Measurements from ENCODE around the gene SCGB3A2.

SCGB3A2 gene

GRCh38 chr5:147913786-147914185 lies 35.3 kb downstream of the SCGB3A2 start:
- DNase-seq (ENCODE audit: insufficient read length) (no peak), FAIRE-seq (no peak)

GRCh38 chr5:147918101-147918685 lies 39.7 kb downstream of the SCGB3A2 start:
- no peak for TF ChIP-seq POLR2AphosphoS5 (IDR thresholded peaks at IDR 0.05; ENCODE audit: low read depth, low read length)
- TF ChIP-seq POLR2A (IDR thresholded peaks at IDR 0.05; ENCODE audit: low read depth, low read length), result no peak
- TF ChIP-seq TAF1 (IDR thresholded peaks at IDR 0.05; ENCODE audit: borderline replicate concordance, low read depth, low read length), result no peak
- DNase-seq (ENCODE audit: insufficient read length) (no peak), FAIRE-seq (no peak)

More at GRCh38 chr5:147913786-147914185, 35.3 kb downstream of the SCGB3A2 start:
- TF ChIP-seq TAF1 (IDR thresholded peaks at IDR 0.05; ENCODE audit: borderline replicate concordance, low read depth, low read length) (no peak), POLR2A (IDR thresholded peaks at IDR 0.05; ENCODE audit: low read depth, low read length) (no peak), POLR2AphosphoS5 (IDR thresholded peaks at IDR 0.05; ENCODE audit: low read depth, low read length) (no peak)

- no peak for FAIRE-seq
- TF ChIP-seq POLR2A (IDR thresholded peaks at IDR 0.05; ENCODE audit: low read depth, low read length) (no peak), TAF1 (IDR thresholded peaks at IDR 0.05; ENCODE audit: borderline replicate concordance, low read depth, low read length) (no peak), POLR2AphosphoS5 (IDR thresholded peaks at IDR 0.05; ENCODE audit: low read depth, low read length) (no peak)
- no peak for DNase-seq (ENCODE audit: insufficient read length)
Measured at GRCh38 chr5:147918899-147919298, 40.4 kb downstream of the SCGB3A2 start.

- DNase-seq (ENCODE audit: insufficient read length) (no peak), FAIRE-seq (no peak)
- TF ChIP-seq POLR2A (IDR thresholded peaks at IDR 0.05; ENCODE audit: low read depth, low read length), result no peak
- TF ChIP-seq POLR2AphosphoS5 (IDR thresholded peaks at IDR 0.05; ENCODE audit: low read depth, low read length), result no peak
- no peak for TF ChIP-seq TAF1 (IDR thresholded peaks at IDR 0.05; ENCODE audit: borderline replicate concordance, low read depth, low read length)
Measured at GRCh38 chr5:147920420-147921030, 42.0 kb downstream of the SCGB3A2 start.

- FAIRE-seq (no peak), DNase-seq (ENCODE audit: insufficient read length) (no peak)
- no peak for TF ChIP-seq POLR2AphosphoS5 (IDR thresholded peaks at IDR 0.05; ENCODE audit: low read depth, low read length)
- TF ChIP-seq TAF1 (IDR thresholded peaks at IDR 0.05; ENCODE audit: borderline replicate concordance, low read depth, low read length), result no peak
- no peak for TF ChIP-seq POLR2A (IDR thresholded peaks at IDR 0.05; ENCODE audit: low read depth, low read length)
Measured at GRCh38 chr5:147921136-147921535, 42.6 kb downstream of the SCGB3A2 start.

GRCh38 chr5:147925020-147925419 lies 46.5 kb downstream of the SCGB3A2 start:
- no peak for DNase-seq (ENCODE audit: insufficient read length)
- FAIRE-seq, result no peak
- TF ChIP-seq POLR2AphosphoS5 (IDR thresholded peaks at IDR 0.05; ENCODE audit: low read depth, low read length) (no peak), TAF1 (IDR thresholded peaks at IDR 0.05; ENCODE audit: borderline replicate concordance, low read depth, low read length) (no peak), POLR2A (IDR thresholded peaks at IDR 0.05; ENCODE audit: low read depth, low read length) (no peak)

- no peak for TF ChIP-seq POLR2AphosphoS5 (IDR thresholded peaks at IDR 0.05; ENCODE audit: low read depth, low read length)
- no peak for TF ChIP-seq POLR2A (IDR thresholded peaks at IDR 0.05; ENCODE audit: low read depth, low read length)
- TF ChIP-seq TAF1 (IDR thresholded peaks at IDR 0.05; ENCODE audit: borderline replicate concordance, low read depth, low read length), result no peak
- no peak for DNase-seq (ENCODE audit: insufficient read length)
- FAIRE-seq, result no peak
Measured at GRCh38 chr5:147927901-147928300, 49.4 kb downstream of the SCGB3A2 start.

GRCh38 chr5:147930769-147931168 lies 52.3 kb downstream of the SCGB3A2 start:
- TF ChIP-seq POLR2AphosphoS5 (IDR thresholded peaks at IDR 0.05; ENCODE audit: low read depth, low read length), result no peak
- TF ChIP-seq TAF1 (IDR thresholded peaks at IDR 0.05; ENCODE audit: borderline replicate concordance, low read depth, low read length), result no peak
- no peak for TF ChIP-seq POLR2A (IDR thresholded peaks at IDR 0.05; ENCODE audit: low read depth, low read length)
- FAIRE-seq (no peak), DNase-seq (ENCODE audit: insufficient read length) (no peak)

Data from GM12892 (cell line).